Left lung (tissue), 10 donors: Measurements from ENCODE around the gene NID1. TPM values are rescaled to one million over a fixed set of nuclear protein-coding genes. Genes with fewer than 3 reads are reported as not detected.
A peak's percentile ranks its signal among the peaks of the same experiment; 100 is the strongest.

Source experiments
- ATAC-seq: fragments of 200-7000 bp; cut with Tn5 transposase; one replicate; pipeline ENCODE4 v1.9.1; 2020; ENCODE audit warnings: moderate library complexity
- DNase-seq, 4 donors: peaks; one replicate each; pipeline ENCODE4 v3.0.0-alpha.2; 2013 to 2020
- H3K27ac ChIP-seq, 2 donors: fragments of 200-600 bp; sonication (generic) in 1 of 2; one replicate each; pipeline versions ENCODE4 v1.5.0 to v1.8.0; 2020 to 2021
- H3K27me3 ChIP-seq, 2 donors: fragments of 200-600 bp; sonication (generic) in 1 of 2; one replicate each; pipeline versions ENCODE4 v1.5.0 to v1.8.0; 2020 to 2021
- H3K36me3 ChIP-seq, 2 donors: fragments of 200-600 bp; sonication (generic) in 1 of 2; one replicate each; pipeline versions ENCODE4 v1.5.0 to v1.8.0; 2020 to 2021
- H3K4me1 ChIP-seq, 2 donors: fragments of 200-600 bp; one replicate each; pipeline ENCODE4 v1.8.0; 2021
- H3K4me3 ChIP-seq, 2 donors: fragments of 200-600 bp; sonication (generic) in 1 of 2; one replicate each; pipeline versions ENCODE4 v1.5.0 to v1.8.0; 2020 to 2021; ENCODE audit warnings: mild to moderate bottlenecking in 1 of 2
- H3K9me3 ChIP-seq, 2 donors: fragments of 200-600 bp; sonication (generic) in 1 of 2; one replicate each; pipeline versions ENCODE4 v1.5.0 to v1.8.0; 2020 to 2021
- CTCF ChIP-seq, 2 donors: fragments of 200-600 bp; sonication (generic) in 1 of 2; IDR thresholded peaks; one replicate each; pipeline versions ENCODE4 v1.5.0 to v1.8.0; 2021; ENCODE audit warnings: antibody characterized with exemption in 2 of 2
- intact Hi-C, 2 donors: fragments of 100-400 bp; cut with DNase I; formaldehyde crosslinking; loops; one replicate each; pipeline versions ENCODE4 v1.11.2 to v1.14.2; 2022
- polyA plus RNA-seq, 6 donors: library from polyadenylated mRNA; unstranded; fragments of 120-200 nt; gene quantifications; one replicate each; pipeline ENCODE4 v1.2.1, GENCODE V29; 2013; ENCODE audit not compliant: insufficient read length in 6 of 6
- total RNA-seq, 2 donors: library from RNA; stranded (reverse); fragmentation: NEBNext Ultra II Directional; extraction: Animal tissue kit (Norgen Biotek cat#: 25700); gene quantifications; one replicate each; pipeline ENCODE4 v1.2.1, GENCODE V29; 2021
- donor health status: DM: no; HTN: yes; CAD: no.
- donor health status: DM: no; HTN: no; CAD: no.

NID1 gene
- total and polyA plus RNA-seq, 8 donors, result 55.4 to 233 (median 218) TPM

- Histone ChIP-seq H3K4me3 (no peak overlapping the region), H3K9me3 (no peaks in the 10 kb centered on the region), H3K27ac (no peak overlapping the region), H3K4me1 (no peaks in the 10 kb centered on the region), H3K36me3 (no peaks in the 10 kb centered on the region), H3K27me3 (no peaks in the 10 kb centered on the region)
- ATAC-seq, result no peak
- no peak for DNase-seq
- TF ChIP-seq CTCF (IDR thresholded peaks at IDR 0.05), result no peak
- intact Hi-C loops, result no loop called here
Measured at GRCh38 chr1:236084386-236084730, 19.5 kb upstream of the NID1 start.

- no peaks in the 10 kb centered on the region for H3K4me1 ChIP-seq
- intact Hi-C loops, result no loop called here
- no peaks in the 10 kb centered on the region for H3K27me3 ChIP-seq
- DNase-seq (no peak), ATAC-seq (peak; percentile 44)
- no peaks in the 10 kb centered on the region for H3K9me3 ChIP-seq
- no peaks in the 10 kb centered on the region for H3K36me3 ChIP-seq
- TF ChIP-seq CTCF (IDR thresholded peaks at IDR 0.05), result no peak
- no peak overlapping the region for H3K27ac ChIP-seq
- no peak overlapping the region for H3K4me3 ChIP-seq
Measured at GRCh38 chr1:236083650-236084385, 18.9 kb upstream of the NID1 start.

- peak; percentile 34 for ATAC-seq
- Histone ChIP-seq H3K27ac (no peak overlapping the region), H3K9me3 (no peaks in the 10 kb centered on the region), H3K4me3 (no peak overlapping the region), H3K27me3 (no peaks in the 10 kb centered on the region), H3K4me1 (no peaks in the 10 kb centered on the region), H3K36me3 (no peaks in the 10 kb centered on the region)
- intact Hi-C loops, result no loop called here
- TF ChIP-seq CTCF (IDR thresholded peaks at IDR 0.05), result no peak
- DNase-seq, result peak in 1 of 4 donors; percentile 60
Measured at GRCh38 chr1:236082526-236082925, 17.6 kb upstream of the NID1 start.

GRCh38 chr1:236081546-236082227 lies 16.8 kb upstream of the NID1 start:
- Histone ChIP-seq H3K27me3 (no peaks in the 10 kb centered on the region), H3K27ac (no peak overlapping the region), H3K36me3 (no peaks in the 10 kb centered on the region), H3K9me3 (no peaks in the 10 kb centered on the region), H3K4me3 (no peak overlapping the region), H3K4me1 (no peaks in the 10 kb centered on the region)
- TF ChIP-seq CTCF (IDR thresholded peaks at IDR 0.05), result no peak
- intact Hi-C loops, result no loop called here
- ATAC-seq, result no peak
- no peak for DNase-seq

GRCh38 chr1:236079703-236080102 lies 14.8 kb upstream of the NID1 start:
- no peak for TF ChIP-seq CTCF (IDR thresholded peaks at IDR 0.05)
- Histone ChIP-seq H3K27me3 (no peaks in the 10 kb centered on the region), H3K4me3 (no peak overlapping the region), H3K9me3 (no peaks in the 10 kb centered on the region), H3K4me1 (no peaks in the 10 kb centered on the region), H3K27ac (no peak overlapping the region), H3K36me3 (no peaks in the 10 kb centered on the region)
- ATAC-seq (no peak), DNase-seq (no peak)
- intact Hi-C loops, result no loop called here
